Measurements from ENCODE around the gene GLRA1.

GLRA1 gene

GRCh38 chr5:151950706-151951105, 26.1 kb upstream of the GLRA1 start:
- DNase-seq: no peak
- no peak for TF ChIP-seq CTCF (IDR thresholded peaks at IDR 0.05; ENCODE audit: low read depth, low read length)
- H3K27me3 ChIP-seq (ENCODE audit: insufficient read depth, low read depth, severe bottlenecking): no peaks in the 10 kb centered on the region
- peak overlapping the region; percentile 39 for H3K27ac ChIP-seq
- no peaks in the 10 kb centered on the region for H3K36me3 ChIP-seq
- no peaks in the 10 kb centered on the region for H3K9me3 ChIP-seq (ENCODE audit: severe bottlenecking)
- no peak overlapping the region for H3K4me3 ChIP-seq (ENCODE audit: low read depth, low read length)

- no peak for TF ChIP-seq CTCF (IDR thresholded peaks at IDR 0.05; ENCODE audit: low read depth, low read length)
- Histone ChIP-seq H3K4me3 (ENCODE audit: low read depth, low read length) (no peak overlapping the region), H3K36me3 (no peaks in the 10 kb centered on the region), H3K9me3 (ENCODE audit: severe bottlenecking) (no peaks in the 10 kb centered on the region), H3K27me3 (ENCODE audit: insufficient read depth, low read depth, severe bottlenecking) (no peaks in the 10 kb centered on the region), H3K27ac (peak overlapping the region; percentile 39)
- DNase-seq: no peak
These were observed 25.2 kb upstream of the GLRA1 start for GRCh38 chr5:151949701-151950308.

GRCh38 chr5:151949113-151949512, 24.5 kb upstream of the GLRA1 start:
- no peak for DNase-seq
- H3K27me3 ChIP-seq (ENCODE audit: insufficient read depth, low read depth, severe bottlenecking): no peaks in the 10 kb centered on the region
- no peak for TF ChIP-seq CTCF (IDR thresholded peaks at IDR 0.05; ENCODE audit: low read depth, low read length)
- H3K36me3 ChIP-seq: no peaks in the 10 kb centered on the region
- H3K27ac ChIP-seq: no peak overlapping the region
- no peak overlapping the region for H3K4me3 ChIP-seq (ENCODE audit: low read depth, low read length)
- no peaks in the 10 kb centered on the region for H3K9me3 ChIP-seq (ENCODE audit: severe bottlenecking)

- Histone ChIP-seq H3K4me3 (ENCODE audit: low read depth, low read length) (no peak overlapping the region), H3K27me3 (ENCODE audit: insufficient read depth, low read depth, severe bottlenecking) (no peaks in the 10 kb centered on the region), H3K27ac (no peak overlapping the region), H3K9me3 (ENCODE audit: severe bottlenecking) (no peaks in the 10 kb centered on the region), H3K36me3 (no peaks in the 10 kb centered on the region)
- DNase-seq: peak; percentile 45
- no peak for TF ChIP-seq CTCF (IDR thresholded peaks at IDR 0.05; ENCODE audit: low read depth, low read length)
These were observed 23.4 kb upstream of the GLRA1 start for GRCh38 chr5:151947931-151948608.

- H3K27ac ChIP-seq: no peak overlapping the region
- no peak for TF ChIP-seq CTCF (IDR thresholded peaks at IDR 0.05; ENCODE audit: low read depth, low read length)
These were observed 13.2 kb upstream of the GLRA1 start for GRCh38 chr5:151937851-151938250.

More at GRCh38 chr5:151937851-151938250, 13.2 kb upstream of the GLRA1 start:
- no peak for DNase-seq
- Histone ChIP-seq H3K27me3 (ENCODE audit: insufficient read depth, low read depth, severe bottlenecking) (no peaks in the 10 kb centered on the region), H3K4me3 (ENCODE audit: low read depth, low read length) (no peak overlapping the region), H3K36me3 (no peaks in the 10 kb centered on the region), H3K9me3 (ENCODE audit: severe bottlenecking) (no peaks in the 10 kb centered on the region)

All from WERI-Rb-1 (cell line).